CD14-positive monocyte (primary cell): ENCODE results near the gene SNU13. TPM values are rescaled to one million over a fixed set of nuclear protein-coding genes. Genes with fewer than 3 reads are reported as not detected.
A peak's percentile ranks its signal among the peaks of the same experiment; 100 is the strongest.

Source experiments
- DNase-seq, 3 donors: peaks; one replicate each; pipeline ENCODE4 v3.0.0-alpha.2; 2011 to 2022
- H2AFZ ChIP-seq: 2 replicates; pipeline ENCODE4 v1.6.0; 2012; ENCODE audit warnings: mild to moderate bottlenecking, low read depth, low read length, inconsistent platforms; ENCODE audit not compliant: insufficient read depth, poor library complexity, severe bottlenecking
- H3K27ac ChIP-seq, 2 donors: 1 replicate in 1 of 2; 2 replicates in 1 of 2; pipeline ENCODE4 v1.5.1; 2012 to 2013; ENCODE audit warnings: low read length in 2 of 2, control low read depth in 1 of 2, inconsistent platforms in 1 of 2, low read depth in 1 of 2, mild to moderate bottlenecking in 1 of 2
- H3K27me3 ChIP-seq, 2 donors: one replicate each; pipeline versions ENCODE4 v1.6.0 to v1.6.1; 2011 to 2013; ENCODE audit warnings: low read length in 2 of 2; ENCODE audit not compliant: control insufficient read depth in 2 of 2, insufficient read depth in 2 of 2
- H3K36me3 ChIP-seq, 2 donors: replicated peaks in 1 of 2; 1 replicate in 1 of 2; 2 replicates in 1 of 2; pipeline versions ENCODE4 v1.5.1 to v1.6.1; 2012 to 2013; ENCODE audit warnings: low read length in 2 of 2, control low read depth in 1 of 2, inconsistent platforms in 1 of 2, mild to moderate bottlenecking in 1 of 2; ENCODE audit not compliant: insufficient read depth in 2 of 2, control insufficient read depth in 1 of 2
- H3K4me1 ChIP-seq, 2 donors: 1 replicate in 1 of 2; 2 replicates in 1 of 2; pipeline versions ENCODE4 v1.5.1 to v1.6.1; 2012 to 2013; ENCODE audit warnings: low read length in 2 of 2, control low read depth in 1 of 2, inconsistent platforms in 1 of 2, mild to moderate bottlenecking in 1 of 2, moderate library complexity in 1 of 2; ENCODE audit not compliant: insufficient read depth in 2 of 2, control insufficient read depth in 1 of 2
- H3K4me2 ChIP-seq: replicated peaks from 2 replicates; pipeline ENCODE3; 2012; ENCODE audit warnings: low read length, moderate library complexity, mild to moderate bottlenecking; ENCODE audit not compliant: poor library complexity, severe bottlenecking; ENCODE audit errors: extremely low read depth
- H3K4me3 ChIP-seq, 3 experiments: fragments of 200-600 bp in 1 of 3; sonication (generic) in 1 of 3; replicated peaks in 1 of 3; 1 replicate in 2 of 3; 2 replicates in 1 of 3; pipeline ENCODE4 v1.5.1; 2011 to 2013; ENCODE audit warnings: low read length in 3 of 3, mild to moderate bottlenecking in 3 of 3, control low read depth in 2 of 3, low read depth in 2 of 3, inconsistent platforms in 1 of 3, moderate library complexity in 1 of 3
- H3K79me2 ChIP-seq: 2 replicates; pipeline ENCODE4 v1.6.0; 2012; ENCODE audit warnings: mild to moderate bottlenecking, control low read depth, inconsistent platforms, low read length, moderate library complexity; ENCODE audit not compliant: insufficient read depth
- H3K9ac ChIP-seq: 2 replicates; pipeline ENCODE4 v1.6.0; 2017; ENCODE audit warnings: low read length, mild to moderate bottlenecking; ENCODE audit not compliant: insufficient read depth, poor library complexity, severe bottlenecking
- H3K9me3 ChIP-seq, 2 donors: replicated peaks in 1 of 2; 1 replicate in 1 of 2; 2 replicates in 1 of 2; pipeline versions ENCODE4 v1.5.1 to v1.6.1; 2012 to 2013; ENCODE audit warnings: low read length in 2 of 2, control low read depth in 1 of 2; ENCODE audit not compliant: control insufficient read depth in 1 of 2, insufficient read depth in 1 of 2
- H4K20me1 ChIP-seq: 2 replicates; pipeline ENCODE4 v1.6.0; 2012; ENCODE audit warnings: mild to moderate bottlenecking, low read length, control low read depth, moderate library complexity; ENCODE audit not compliant: insufficient read depth
- H3K27ac Mint-ChIP-seq, 7 donors: one replicate each; pipeline ENCODE4 v1.8.0; 2020; ENCODE audit warnings: mild to moderate bottlenecking in 7 of 7, mixed read lengths in 7 of 7, moderate library complexity in 6 of 7, inconsistent platforms in 2 of 7
- H3K27me3 Mint-ChIP-seq, 3 donors: one replicate each; pipeline ENCODE4 v1.8.0; 2021 to 2022; ENCODE audit warnings: low read depth in 3 of 3, mild to moderate bottlenecking in 3 of 3, mixed read lengths in 3 of 3, moderate library complexity in 3 of 3, inconsistent platforms in 1 of 3
- H3K36me3 Mint-ChIP-seq, 2 donors: one replicate each; pipeline ENCODE4 v1.8.0; 2020; ENCODE audit warnings: mixed read lengths in 2 of 2, inconsistent platforms in 1 of 2, mild to moderate bottlenecking in 1 of 2
- H3K4me1 Mint-ChIP-seq: one replicate; pipeline ENCODE4 v1.8.0; 2020; ENCODE audit warnings: mild to moderate bottlenecking, mixed read lengths
- H3K4me3 Mint-ChIP-seq, 2 donors: one replicate each; pipeline ENCODE4 v1.8.0; 2020; ENCODE audit warnings: mild to moderate bottlenecking in 2 of 2, mixed read lengths in 2 of 2, moderate library complexity in 1 of 2
- H3K9me3 Mint-ChIP-seq, 7 donors: one replicate each; pipeline ENCODE4 v1.8.0; 2020 to 2022; ENCODE audit warnings: mixed read lengths in 7 of 7, mild to moderate bottlenecking in 6 of 7, moderate library complexity in 6 of 7, inconsistent platforms in 2 of 7
- WGBS: methylation state at CpG from one replicate; pipeline ENCODE4 v1.1.5; 2013; ENCODE audit warnings: missing lambda C conversion rate; ENCODE audit not compliant: insufficient coverage; 5-methylcytosine and 5-hydroxymethylcytosine counted together
- intact Hi-C, 2 donors: fragments of 100-400 bp; cut with micrococcal nuclease; formaldehyde crosslinking; loops; one replicate each; pipeline versions ENCODE4 v1.15.0 to v1.15.1; 2023
- polyA plus RNA-seq, 3 donors: library from polyadenylated mRNA; depleted of rRNA in 1 of 3; unstranded in 2 of 3; stranded (reverse) in 1 of 3; fragments of 300-500 nt in 2 of 3; fragments of >200 nt in 1 of 3; fragmentation: Illumina TruSeq in 2 of 3; gene quantifications; 1 replicate in 2 of 3; 2 replicates in 1 of 3; pipeline ENCODE4 v1.2.3, GENCODE V29; 2012 to 2021
- TF ChIP-seq, protein P1 (sequence below): fragments of 200-600 bp; IDR thresholded peaks from one replicate; pipeline ENCODE4 v1.8.0; 2022; ENCODE audit warnings: antibody characterized with exemption, mild to moderate bottlenecking

SNU13 gene
- polyA plus RNA-seq, 3 donors, result 90.0 to 168 (median 168) TPM

DNA sequence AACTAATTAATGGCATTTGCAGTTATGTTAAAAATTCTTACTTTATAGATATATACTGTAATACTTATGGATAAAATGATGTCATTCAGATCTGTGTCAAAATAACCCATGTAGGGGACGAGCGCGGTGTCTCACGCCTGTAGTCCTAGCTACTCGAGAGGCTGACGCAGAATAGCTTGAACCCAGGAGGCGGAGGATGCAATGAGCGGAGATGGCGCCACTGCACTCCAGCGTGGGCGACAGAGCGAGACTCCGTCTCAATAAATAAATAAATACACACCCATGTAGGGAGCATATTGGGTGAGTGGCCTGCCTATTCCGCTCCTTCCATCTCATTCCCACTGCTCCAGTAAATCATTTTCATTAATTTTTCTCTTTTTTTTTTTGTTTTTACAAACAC, 7.1 kb downstream of the SNU13 start:
- Histone ChIP-seq H3K9me3 (no peaks in the 10 kb centered on the region), H3K27ac (peak overlapping the region; percentile 69 to 88), H3K9ac (peak overlapping the region; percentile 67), H3K79me2 (peaks cover 80% of the 10 kb centered on the region), H3K4me1 (peaks cover 0 to 3% of the 10 kb centered on the region in 2 donors), H3K4me3 (peak overlapping the region; percentile 47 to 86 (median 81)), H3K27me3 (no peaks in the 10 kb centered on the region), H2AFZ (no peak overlapping the region), H4K20me1 (peaks cover 15% of the 10 kb centered on the region), H3K36me3 (peaks cover 27 to 43% of the 10 kb centered on the region in 2 donors), H3K4me2 (peak overlapping the region; percentile 70)
- WGBS, result 68% methylated on average over 5 of the region's 14 CpGs
- DNase-seq, result no peak
- TF ChIP-seq, protein P1, sequence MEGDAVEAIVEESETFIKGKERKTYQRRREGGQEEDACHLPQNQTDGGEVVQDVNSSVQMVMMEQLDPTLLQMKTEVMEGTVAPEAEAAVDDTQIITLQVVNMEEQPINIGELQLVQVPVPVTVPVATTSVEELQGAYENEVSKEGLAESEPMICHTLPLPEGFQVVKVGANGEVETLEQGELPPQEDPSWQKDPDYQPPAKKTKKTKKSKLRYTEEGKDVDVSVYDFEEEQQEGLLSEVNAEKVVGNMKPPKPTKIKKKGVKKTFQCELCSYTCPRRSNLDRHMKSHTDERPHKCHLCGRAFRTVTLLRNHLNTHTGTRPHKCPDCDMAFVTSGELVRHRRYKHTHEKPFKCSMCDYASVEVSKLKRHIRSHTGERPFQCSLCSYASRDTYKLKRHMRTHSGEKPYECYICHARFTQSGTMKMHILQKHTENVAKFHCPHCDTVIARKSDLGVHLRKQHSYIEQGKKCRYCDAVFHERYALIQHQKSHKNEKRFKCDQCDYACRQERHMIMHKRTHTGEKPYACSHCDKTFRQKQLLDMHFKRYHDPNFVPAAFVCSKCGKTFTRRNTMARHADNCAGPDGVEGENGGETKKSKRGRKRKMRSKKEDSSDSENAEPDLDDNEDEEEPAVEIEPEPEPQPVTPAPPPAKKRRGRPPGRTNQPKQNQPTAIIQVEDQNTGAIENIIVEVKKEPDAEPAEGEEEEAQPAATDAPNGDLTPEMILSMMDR, result no peak
- peaks cover 37 to 49% of the 10 kb centered on the region in 2 donors for H3K36me3 Mint-ChIP-seq
- H3K9me3 Mint-ChIP-seq, result peaks cover 0 to 6% (median 0%) of the 10 kb centered on the region in 7 donors
- peak overlapping the region in 4 of 7 donors; percentile 93 to 98 (median 96) for H3K27ac Mint-ChIP-seq
- intact Hi-C loops, result no loop called here
- peaks cover 0 to 1% (median 0%) of the 10 kb centered on the region in 3 donors for H3K27me3 Mint-ChIP-seq
- H3K4me1 Mint-ChIP-seq, result peaks cover 4% of the 10 kb centered on the region
- peak overlapping the region; percentile 94 to 98 for H3K4me3 Mint-ChIP-seq

DNA sequence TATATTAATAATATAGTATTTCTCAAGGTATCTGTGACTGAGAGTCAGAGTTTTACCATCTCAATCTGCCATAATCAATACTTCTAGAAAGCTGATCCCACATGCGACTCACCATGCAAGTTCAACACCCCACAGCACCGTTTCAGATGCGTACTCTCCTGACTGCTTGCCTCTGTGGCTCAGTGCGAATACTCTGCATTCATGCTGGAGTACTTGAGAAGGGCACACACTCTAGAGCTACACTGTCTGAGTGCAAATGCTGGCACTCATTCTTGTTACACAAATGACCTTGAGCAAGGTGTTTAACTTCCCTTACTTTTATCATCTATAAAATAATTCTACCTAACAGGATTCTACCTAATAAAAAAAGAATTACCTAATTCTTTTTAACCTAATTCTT, 12.5 kb downstream of the SNU13 start:
- Histone ChIP-seq H3K4me1 (no peaks in the 10 kb centered on the region), H3K4me2 (no peak overlapping the region), H3K79me2 (peaks cover 28% of the 10 kb centered on the region), H3K27ac (no peak overlapping the region), H3K27me3 (no peaks in the 10 kb centered on the region), H3K9me3 (no peaks in the 10 kb centered on the region), H2AFZ (no peak overlapping the region), H3K4me3 (no peak overlapping the region), H4K20me1 (peaks cover 9% of the 10 kb centered on the region), H3K36me3 (peaks cover 51 to 80% of the 10 kb centered on the region in 2 donors), H3K9ac (no peak overlapping the region)
- 100% methylated on average over 4 of the region's 4 CpGs for WGBS
- H3K4me3 Mint-ChIP-seq, result no peak overlapping the region
- H3K27me3 Mint-ChIP-seq, result no peaks in the 10 kb centered on the region
- TF ChIP-seq, protein P1, result no peak
- no peaks in the 10 kb centered on the region for H3K9me3 Mint-ChIP-seq
- no peak for DNase-seq
- intact Hi-C loops, result no loop called here
- peaks cover 62 to 88% of the 10 kb centered on the region in 2 donors for H3K36me3 Mint-ChIP-seq
- no peaks in the 10 kb centered on the region for H3K4me1 Mint-ChIP-seq
- H3K27ac Mint-ChIP-seq, result peak overlapping the region in 2 of 7 donors; percentile 32 to 62
